NCI-H187 treated with DMSO at 0.1 percent for 48 hours (cell line): Measurements from ENCODE around the gene TGFA.

Experiments
- DNase-seq: peaks from one replicate; lab custom pipeline; 2025; lab: John Stamatoyannopoulos, UW

Gene TGFA

DNA sequence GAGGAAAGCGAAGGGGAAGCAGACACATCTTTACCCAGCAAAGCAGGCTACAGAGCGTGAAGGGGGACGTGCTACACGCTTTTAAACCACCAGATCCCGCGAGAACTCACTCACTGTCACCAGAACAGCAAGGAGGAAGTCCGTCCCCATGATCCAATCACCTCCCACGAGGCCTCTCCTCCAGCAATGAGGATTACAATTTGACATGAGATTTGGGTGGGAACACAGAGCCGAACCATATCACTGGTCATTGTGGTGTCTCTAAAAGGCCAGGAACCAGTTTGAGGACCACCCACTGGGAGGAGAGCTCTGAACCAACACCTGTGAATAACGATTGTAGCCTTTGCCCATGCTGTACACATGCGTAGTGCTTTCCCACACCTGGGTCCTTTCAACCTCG is 135.1 kb downstream of the TGFA start:
- no peak for DNase-seq

DNA sequence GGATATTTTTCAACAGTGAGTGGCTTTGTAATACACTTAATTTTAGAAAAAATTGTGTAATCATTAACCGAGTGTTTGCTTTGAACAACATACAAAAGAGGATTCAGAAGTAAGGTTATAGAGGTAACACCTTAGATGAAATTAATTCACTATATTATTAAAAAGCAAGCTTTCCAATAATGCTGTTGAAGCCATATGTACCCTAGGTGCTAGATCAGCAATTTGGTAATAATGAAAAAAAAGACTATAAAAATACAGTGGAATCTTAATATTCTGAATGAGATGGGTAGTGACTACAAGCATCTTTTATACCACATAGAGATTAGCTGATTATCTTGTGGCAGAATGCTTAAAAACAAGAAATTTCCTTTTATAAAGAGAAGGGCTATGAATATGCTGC is 136.6 kb downstream of the TGFA start:
- DNase-seq = no peak

DNA sequence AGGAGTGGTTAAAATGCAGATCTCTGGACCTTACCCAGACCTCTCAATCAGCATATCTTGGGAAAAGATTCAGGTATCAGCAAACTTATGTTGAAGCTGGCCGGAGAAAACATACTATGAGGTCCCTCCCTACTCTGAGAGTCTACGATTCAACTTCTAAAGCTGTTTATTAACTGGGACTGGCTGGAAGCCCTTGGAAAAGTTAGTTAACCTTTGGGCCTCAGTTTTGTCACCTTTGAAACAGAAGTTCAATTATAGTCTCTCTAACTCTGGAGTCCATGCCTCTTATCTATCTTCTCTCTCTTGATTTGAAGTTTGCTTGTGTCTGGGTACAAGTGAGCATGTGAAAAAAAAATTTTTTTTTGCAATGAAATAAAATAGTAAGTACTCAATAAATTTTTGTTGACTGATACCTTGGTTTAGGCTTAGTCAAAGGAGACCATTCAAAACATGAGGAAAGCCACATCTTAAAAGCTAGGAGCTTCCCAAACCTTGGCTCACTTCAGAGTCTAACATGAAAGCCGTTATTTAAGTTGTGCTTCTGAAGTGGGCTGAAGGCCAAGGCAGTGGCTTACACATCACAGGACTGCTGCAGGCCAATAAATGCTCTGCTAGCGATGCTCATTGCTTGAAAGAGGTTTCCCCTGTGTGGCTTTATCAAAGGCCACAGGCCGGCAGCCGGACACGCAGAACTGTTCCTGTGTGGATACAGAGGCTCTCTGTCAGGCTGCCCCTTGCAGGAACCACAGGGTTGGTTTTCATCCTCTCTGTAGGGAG is 141.1 kb downstream of the TGFA start:
- no peak for DNase-seq

DNA sequence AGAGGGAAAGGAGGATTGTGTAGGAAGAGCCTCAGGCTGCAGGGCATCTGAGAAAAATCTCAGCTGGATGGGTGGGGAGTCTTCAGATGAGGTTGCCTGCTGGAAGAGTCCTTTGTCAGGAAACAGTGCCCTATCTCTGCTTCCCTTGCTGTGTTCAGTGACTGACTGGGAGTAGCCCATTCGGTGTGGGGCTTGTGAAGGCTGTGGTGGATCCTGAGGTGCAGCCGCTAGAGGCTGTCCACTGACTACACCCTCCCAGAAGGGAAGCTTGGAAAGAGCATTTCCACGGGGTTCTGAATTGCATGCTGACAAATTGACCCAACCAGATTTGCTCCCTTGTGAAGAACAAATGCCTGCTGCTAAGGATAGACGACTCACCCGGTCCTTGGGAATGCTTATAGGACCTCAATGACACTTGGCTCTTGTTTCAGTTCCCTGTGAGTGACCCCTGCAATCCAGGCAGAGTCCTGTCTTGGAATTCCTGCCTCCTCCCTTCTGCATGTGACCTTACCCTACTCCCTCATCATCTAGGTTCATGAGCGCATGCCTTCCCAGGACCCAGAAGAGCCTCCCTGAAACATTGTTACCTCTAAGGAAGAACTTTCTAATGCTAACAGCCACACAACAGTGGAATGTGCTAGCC is 142.0 kb downstream of the TGFA start:
- no peak for DNase-seq

DNA sequence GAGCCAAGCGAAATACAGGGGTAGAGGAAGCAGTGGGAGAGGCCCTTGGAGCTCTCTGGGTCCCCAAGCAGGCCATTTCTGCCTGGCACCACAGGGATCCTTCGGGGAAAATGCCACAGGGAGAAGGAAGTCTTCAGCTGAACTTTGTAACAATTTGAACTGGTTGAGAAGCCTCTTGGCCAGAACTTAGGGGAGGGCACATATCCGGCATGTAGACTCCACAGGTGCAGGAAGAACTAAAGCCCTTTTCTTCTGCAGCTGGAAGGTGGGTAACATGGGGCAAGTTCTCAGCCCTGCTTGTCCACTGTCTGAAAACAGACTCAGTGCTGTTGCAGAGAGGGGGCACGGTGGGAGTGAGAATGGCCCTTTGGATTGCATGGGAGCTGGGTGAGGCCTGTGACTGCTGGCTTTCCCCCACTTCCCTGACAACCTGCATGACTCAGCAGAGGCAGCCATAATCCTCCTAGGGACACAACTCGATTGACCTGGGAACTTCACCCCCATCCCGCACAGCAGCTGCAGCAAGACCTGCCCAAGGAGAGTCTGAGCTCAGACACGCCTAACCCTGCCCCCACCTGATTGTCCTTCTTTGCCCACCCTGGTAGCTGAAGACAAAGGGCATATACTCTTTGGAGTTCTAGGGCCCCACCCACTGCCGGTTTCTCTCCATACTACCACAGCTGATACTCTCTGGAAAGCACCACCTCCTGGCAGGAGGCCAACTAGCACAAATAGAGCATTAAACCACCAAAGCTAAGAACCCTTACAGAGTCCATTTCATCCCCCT is 150.2 kb downstream of the TGFA start:
- DNase-seq = peak; percentile 95

DNA sequence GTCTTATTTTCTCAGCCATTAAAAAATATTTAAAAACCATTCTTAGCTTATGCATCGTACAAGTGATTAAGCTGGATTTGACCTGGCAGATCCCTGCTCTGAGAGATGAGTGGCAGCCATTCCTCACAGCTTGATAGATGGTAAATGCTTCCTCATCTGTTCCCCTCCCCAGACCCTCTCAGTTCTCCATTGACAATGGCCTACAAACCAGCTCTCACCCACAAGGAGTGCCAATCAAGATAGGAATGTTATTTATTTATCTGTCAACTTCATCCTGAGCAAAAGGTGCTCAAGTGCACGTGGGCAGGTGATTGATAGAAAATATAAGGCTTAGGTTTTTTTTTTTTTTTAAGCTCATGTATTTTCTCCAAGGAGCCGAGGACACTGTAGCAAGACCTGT is 153.1 kb downstream of the TGFA start:
- DNase-seq = no peak

DNA sequence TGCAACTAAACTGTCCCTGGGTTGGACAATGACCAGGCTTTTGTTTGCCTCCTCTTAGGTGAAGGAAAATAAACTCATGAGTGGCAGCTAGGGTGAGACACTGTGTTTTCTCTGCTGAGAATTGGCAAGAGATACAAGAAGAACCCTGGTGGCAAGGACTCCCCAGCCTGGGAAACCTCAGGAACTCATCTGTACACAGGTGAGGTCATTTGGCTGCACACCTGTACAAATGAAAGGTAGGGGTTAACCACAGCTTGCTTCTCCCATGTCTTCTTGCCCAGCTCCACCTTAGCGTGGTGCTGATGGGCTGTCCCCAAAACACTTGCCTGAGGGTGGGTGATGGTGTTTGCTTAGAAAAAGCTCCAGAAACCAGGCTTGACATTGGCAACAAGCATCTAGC is 154.6 kb downstream of the TGFA start:
- DNase-seq = no peak
